ENCODE results near the gene SMC4.

Gene SMC4

GRCh38 chr3:160395297-160395696 lies 4.2 kb upstream of the SMC4 start:
- peak; percentile 98 for FAIRE-seq

DNA sequence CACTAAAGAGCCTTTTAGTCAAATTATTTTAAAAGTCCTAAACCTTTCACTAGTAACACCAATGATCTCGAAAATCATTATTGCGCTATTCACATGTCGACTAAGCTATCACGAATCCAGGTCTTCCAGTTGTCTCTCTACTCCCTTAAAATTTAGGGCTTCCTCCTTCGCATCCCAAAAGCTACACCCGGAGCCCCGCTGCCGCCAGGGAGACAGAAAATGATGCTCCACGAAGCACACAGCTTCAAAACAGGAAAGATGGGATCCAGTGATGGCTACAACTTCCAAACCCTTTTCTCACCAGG lies 678 bp upstream of the SMC4 start:
- FAIRE-seq = no peak

GRCh38 chr3:160400030-160400701 lies 716 bp downstream of the SMC4 start:
- no peak for FAIRE-seq

- no peak for FAIRE-seq
Measured at GRCh38 chr3:160400702-160401150, 1.3 kb downstream of the SMC4 start.

- peak; percentile 21 for FAIRE-seq
Measured at GRCh38 chr3:160401291-160402095, 2.0 kb downstream of the SMC4 start.

- no peak for FAIRE-seq
Measured at GRCh38 chr3:160402221-160403027, 3.0 kb downstream of the SMC4 start.

DNA sequence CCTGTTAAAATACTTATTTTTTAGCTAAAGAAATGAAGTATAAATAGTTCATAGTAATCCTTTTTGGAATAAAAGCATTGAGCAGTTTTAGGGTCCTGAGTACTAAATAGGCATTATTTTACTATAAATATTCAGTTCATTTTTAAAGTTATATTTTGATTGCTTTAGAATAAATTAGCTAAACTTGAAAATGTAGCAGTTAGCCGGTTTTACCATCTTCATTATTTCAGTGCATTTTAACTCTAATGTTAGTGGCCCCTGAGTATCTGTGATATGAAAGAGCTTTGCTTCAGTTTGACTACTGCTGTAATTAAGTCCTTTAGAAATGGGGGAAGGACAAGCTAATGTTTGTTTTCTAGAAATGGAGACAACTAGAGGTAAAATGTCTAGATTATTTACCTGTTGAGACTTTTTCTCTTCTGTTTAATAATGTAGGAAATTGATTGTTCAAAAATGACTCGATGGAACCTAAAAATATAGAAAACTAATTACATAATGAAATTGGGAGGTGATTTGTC lies 3.6 kb downstream of the SMC4 start:
- no peak for FAIRE-seq

GRCh38 chr3:160403796-160404470 lies 4.5 kb downstream of the SMC4 start:
- no peak for FAIRE-seq

GRCh38 chr3:160409812-160410610 lies 10.6 kb downstream of the SMC4 start:
- peak; percentile 39 for FAIRE-seq

- FAIRE-seq = no peak
Measured at GRCh38 chr3:160412477-160412876, 13.0 kb downstream of the SMC4 start.

- peak; percentile 97 for FAIRE-seq
Measured at GRCh38 chr3:160413613-160414248, 14.3 kb downstream of the SMC4 start.

DNA sequence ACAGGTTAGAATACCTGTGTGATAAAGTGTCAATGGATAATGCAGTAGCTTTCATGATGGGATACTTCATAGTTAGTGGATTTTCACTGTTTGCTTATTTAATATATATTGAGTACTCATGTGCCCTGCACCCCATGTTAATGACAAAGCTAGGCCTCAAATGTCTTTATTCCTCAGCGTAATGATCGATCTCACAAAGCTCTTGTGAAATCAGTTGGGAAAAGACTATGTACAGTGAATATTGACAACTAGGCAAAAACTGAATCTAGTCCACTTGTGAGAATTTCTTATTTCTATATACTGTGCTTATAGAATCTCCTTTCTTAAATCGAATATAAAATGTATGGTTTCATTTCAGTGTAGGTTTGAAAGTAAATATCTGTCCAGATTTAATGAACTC lies 17.9 kb downstream of the SMC4 start:
- FAIRE-seq = no peak

- no peak for FAIRE-seq
Measured at GRCh38 chr3:160427832-160428424, 28.5 kb downstream of the SMC4 start.

DNA sequence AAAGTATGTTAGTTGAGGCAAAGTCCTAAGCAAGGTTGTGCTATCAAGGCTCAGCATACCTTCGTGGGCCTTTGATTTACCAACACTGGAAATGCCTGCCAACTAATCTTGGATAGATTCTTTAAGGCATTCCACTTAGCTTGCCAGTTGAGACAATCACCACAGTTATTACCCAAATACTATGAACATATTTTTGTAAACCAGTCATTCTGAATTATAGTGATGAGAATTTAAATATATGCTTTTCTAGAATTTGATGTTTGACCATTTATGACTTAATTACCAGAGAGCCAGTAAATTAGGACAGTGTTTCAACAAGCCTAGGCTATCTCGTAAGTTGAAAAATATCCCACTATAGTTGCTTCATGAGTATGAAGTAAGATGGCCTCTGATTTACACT lies 34.6 kb downstream of the SMC4 start:
- no peak for FAIRE-seq

DNA sequence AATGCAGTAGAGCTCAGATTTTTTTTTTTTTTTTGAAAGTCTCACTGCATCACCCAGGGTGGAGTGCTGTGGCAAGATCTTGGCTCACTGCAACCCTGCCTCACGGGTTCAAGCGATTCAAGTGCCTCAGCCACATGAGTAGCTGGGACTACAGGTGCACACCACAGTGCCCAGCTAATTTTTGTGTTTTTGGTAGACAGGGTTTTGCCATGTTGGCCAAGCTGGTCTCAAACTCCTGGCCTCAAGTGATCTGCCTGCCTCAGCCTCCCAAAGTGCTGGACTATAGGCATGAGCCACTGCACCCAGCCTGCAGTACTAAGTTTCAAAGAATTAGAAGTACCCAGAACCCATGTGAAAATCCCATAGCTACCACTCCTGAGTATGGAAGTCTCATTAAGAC lies 35.6 kb downstream of the SMC4 start:
- FAIRE-seq = no peak

DNA sequence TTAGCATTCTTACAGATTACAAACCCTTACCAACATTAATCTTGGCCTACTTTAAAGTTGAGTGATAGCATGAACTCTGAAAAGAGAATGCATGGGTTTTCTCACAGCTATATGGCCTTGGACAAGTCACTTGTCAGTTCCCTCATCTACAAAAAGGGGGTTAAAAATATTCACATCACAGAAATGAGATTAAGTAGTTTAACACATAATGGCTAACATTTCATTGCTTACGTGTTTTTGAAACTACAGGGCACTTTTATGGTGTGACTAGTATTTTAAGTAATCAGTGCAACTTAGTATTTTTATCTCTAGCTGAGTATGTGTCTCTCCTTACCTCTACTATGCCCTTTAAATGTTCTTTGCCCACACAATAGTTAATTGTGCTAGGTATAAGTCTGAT lies 36.3 kb downstream of the SMC4 start:
- no peak for FAIRE-seq

- no peak for FAIRE-seq
Measured at GRCh38 chr3:160437083-160437455, 37.6 kb downstream of the SMC4 start.

GRCh38 chr3:160440687-160441086 lies 41.2 kb downstream of the SMC4 start:
- FAIRE-seq = no peak

GRCh38 chr3:160444411-160444810 lies 45.0 kb downstream of the SMC4 start:
- no peak for FAIRE-seq

- FAIRE-seq = no peak
Measured at GRCh38 chr3:160445854-160446253, 46.4 kb downstream of the SMC4 start.

GRCh38 chr3:160446522-160447056 lies 47.1 kb downstream of the SMC4 start:
- no peak for FAIRE-seq

Measured in G401.6 (cell line).